ENCODE results near the gene ZFP57. TPM values are rescaled to one million over a fixed set of nuclear protein-coding genes. Genes with fewer than 3 reads are reported as not detected.
A peak's percentile ranks its signal among the peaks of the same experiment; 100 is the strongest.

Gene ZFP57
- total RNA-seq, 3 donors from 2014 or later = 0.29 to 2.9 TPM; not detected in 1

GRCh38 chr6:29652198-29652584, 28.8 kb downstream of the ZFP57 start:
- TF ChIP-seq POLR2A (IDR thresholded peaks at IDR 0.05) (no peak), POLR2AphosphoS5 (IDR thresholded peaks at IDR 0.05) (no peak), CTCF (IDR thresholded peaks at IDR 0.05) (no peak)
- H3K4me1 ChIP-seq = no peaks in the 10 kb centered on the region
- H3K27ac ChIP-seq = no peak overlapping the region
- H3K4me3 ChIP-seq = no peak overlapping the region
- no peak for DNase-seq (ENCODE audit: low spot score in 2 of 2)
- H3K36me3 ChIP-seq = no peaks in the 10 kb centered on the region
- intact Hi-C loops (cut with DNase I; ENCODE audit: low total_unique reads) = no loop called here
- H3K27me3 ChIP-seq = no peaks in the 10 kb centered on the region
- H3K9me3 ChIP-seq = no peaks in the 10 kb centered on the region

GRCh38 chr6:29651413-29652197, 29.3 kb downstream of the ZFP57 start:
- intact Hi-C loops (cut with DNase I; ENCODE audit: low total_unique reads) = no loop called here
- no peak overlapping the region for H3K27ac ChIP-seq

DNA sequence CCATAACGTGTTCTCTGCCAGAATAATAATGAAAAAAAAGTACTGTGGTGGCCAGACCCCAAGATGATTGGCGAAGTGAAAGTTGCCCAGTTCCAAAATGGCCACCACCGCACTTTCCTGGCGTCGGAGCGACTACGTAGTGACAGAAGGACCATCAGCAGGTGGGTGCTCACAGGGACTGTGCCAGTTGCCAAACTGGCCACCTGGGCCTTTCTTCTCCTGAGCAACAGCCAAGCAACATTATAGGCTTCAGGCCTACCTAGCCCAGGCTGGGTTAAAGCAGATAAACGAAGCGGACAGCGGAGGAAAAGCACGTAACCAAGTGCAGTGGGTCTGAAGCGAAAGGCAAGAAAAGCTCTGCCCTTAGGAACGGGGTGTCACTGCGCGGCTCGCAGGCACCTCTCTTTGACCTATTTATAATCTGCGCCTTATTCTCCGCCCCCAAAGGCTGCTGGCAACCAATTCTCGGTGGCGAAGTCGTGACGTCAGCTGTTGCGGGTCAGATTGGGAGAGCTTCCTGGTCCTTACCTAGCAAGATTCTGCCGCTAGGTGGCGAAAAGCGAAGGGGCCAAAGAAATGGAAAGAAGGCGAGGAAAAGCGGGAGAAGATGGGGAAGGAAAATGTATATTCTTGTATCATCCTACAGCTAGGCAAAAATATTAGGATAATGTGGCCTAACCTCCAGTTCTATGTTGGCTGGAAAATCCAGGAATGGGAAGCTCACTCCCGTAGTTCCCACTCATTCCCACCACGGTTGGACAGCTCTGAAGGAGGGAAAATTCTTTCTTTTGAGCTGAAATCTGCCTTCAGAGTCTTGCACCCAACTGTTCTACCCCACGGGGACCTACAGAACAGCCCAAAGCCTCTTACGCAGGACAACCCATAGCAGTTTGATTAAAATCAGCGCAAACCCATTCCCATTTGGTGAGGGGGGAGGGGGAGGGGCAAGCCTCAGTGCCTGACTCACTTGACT, 31.0 kb downstream of the ZFP57 start:
- TF ChIP-seq POLR2A (IDR thresholded peaks at IDR 0.05) = peak; percentile 67
- TF ChIP-seq POLR2AphosphoS5 (IDR thresholded peaks at IDR 0.05) = peak; percentile 91 to 97 (median 91)
- TF ChIP-seq CTCF (IDR thresholded peaks at IDR 0.05) = peak; percentile 86 to 98 (median 97)
- H3K36me3 ChIP-seq = no peaks in the 10 kb centered on the region
- no peaks in the 10 kb centered on the region for H3K4me1 ChIP-seq
- no peaks in the 10 kb centered on the region for H3K9me3 ChIP-seq
- intact Hi-C loops (cut with DNase I; ENCODE audit: low total_unique reads) = no loop called here
- DNase-seq (ENCODE audit: low spot score in 2 of 2) = peak; percentile 99
- H3K27me3 ChIP-seq = no peaks in the 10 kb centered on the region
- H3K27ac ChIP-seq = peak overlapping the region; percentile 96 to 97
- peak overlapping the region; percentile 59 to 73 (median 60) for H3K4me3 ChIP-seq

More at GRCh38 chr6:29651413-29652197, 29.3 kb downstream of the ZFP57 start:
- DNase-seq (ENCODE audit: low spot score in 2 of 2) = no peak
- Histone ChIP-seq H3K9me3 (no peaks in the 10 kb centered on the region), H3K4me3 (no peak overlapping the region), H3K27me3 (no peaks in the 10 kb centered on the region), H3K36me3 (no peaks in the 10 kb centered on the region), H3K4me1 (no peaks in the 10 kb centered on the region)
- no peak for TF ChIP-seq POLR2A (IDR thresholded peaks at IDR 0.05)
- peak; percentile 40 to 58 (median 57) for TF ChIP-seq CTCF (IDR thresholded peaks at IDR 0.05)
- no peak for TF ChIP-seq POLR2AphosphoS5 (IDR thresholded peaks at IDR 0.05)

DNA sequence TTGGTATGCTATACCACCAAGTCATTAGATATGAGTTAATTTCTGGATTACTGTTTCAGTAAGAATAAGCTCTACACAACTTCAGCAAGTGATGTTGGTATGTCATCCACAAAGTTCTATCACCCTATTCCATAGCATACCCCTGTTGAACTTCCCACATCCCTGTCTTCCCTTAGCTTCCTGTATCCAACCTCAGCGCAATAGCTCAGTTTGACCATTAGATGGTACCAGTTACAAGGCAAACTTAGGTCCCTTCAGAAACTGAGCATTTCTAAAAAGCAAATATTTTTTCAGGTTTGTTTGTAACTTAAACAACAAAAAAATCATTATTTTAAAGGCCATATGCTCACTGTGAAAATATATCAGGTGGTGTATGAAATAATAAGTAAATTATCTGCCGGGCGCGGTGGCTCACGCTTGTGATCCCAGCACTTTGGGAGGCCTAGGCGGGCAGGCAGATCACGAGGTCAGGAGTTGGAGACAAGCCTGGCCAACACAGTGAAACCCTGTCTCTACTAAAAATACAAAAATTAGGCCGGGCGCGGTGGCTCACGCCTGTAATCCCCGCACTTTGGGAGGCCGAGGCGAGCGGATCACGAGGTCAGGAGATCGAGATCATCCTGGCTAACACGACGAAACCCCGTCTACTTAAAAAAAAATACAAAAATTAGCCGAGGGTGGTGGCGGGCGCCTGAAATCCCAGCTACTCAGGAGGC, 32.9 kb downstream of the ZFP57 start:
- Histone ChIP-seq H3K4me1 (no peaks in the 10 kb centered on the region), H3K4me3 (no peak overlapping the region), H3K27ac (no peak overlapping the region), H3K9me3 (no peaks in the 10 kb centered on the region), H3K36me3 (no peaks in the 10 kb centered on the region), H3K27me3 (no peaks in the 10 kb centered on the region)
- intact Hi-C loops (cut with DNase I; ENCODE audit: low total_unique reads) = no loop called here
- DNase-seq (ENCODE audit: low spot score in 2 of 2) = no peak
- TF ChIP-seq POLR2AphosphoS5 (IDR thresholded peaks at IDR 0.05) = no peak
- peak in 2 of 3 donors; percentile 42 to 59 for TF ChIP-seq CTCF (IDR thresholded peaks at IDR 0.05)
